Loucy (cell line): ENCODE results near the gene NTN5.

Experiments
- H2AFZ ChIP-seq: fragments of 200-600 bp; sonication (generic); 2 replicates; pipeline ENCODE4 v1.6.0; 2016; ENCODE audit warnings: antibody characterized with exemption, mild to moderate bottlenecking, low read length, moderate library complexity
- H3F3A ChIP-seq: fragments of 200-600 bp; 2 replicates; pipeline ENCODE4 v1.6.0; 2016; ENCODE audit warnings: antibody characterized with exemption, low read depth, mild to moderate bottlenecking
- H3K27me3 ChIP-seq: fragments of 200-600 bp; sonication (generic); 2 replicates; pipeline ENCODE4 v1.6.1; 2014; ENCODE audit warnings: low read length, mild to moderate bottlenecking; ENCODE audit not compliant: insufficient read depth, poor library complexity, severe bottlenecking
- H3K36me3 ChIP-seq: fragments of 200-600 bp; sonication (generic); 2 replicates; pipeline ENCODE4 v1.6.1; 2016; ENCODE audit warnings: low read length; ENCODE audit not compliant: insufficient read depth
- H3K4me1 ChIP-seq: fragments of 200-600 bp; sonication (generic); 2 replicates; pipeline ENCODE4 v1.5.1; 2014; ENCODE audit warnings: low read length, mild to moderate bottlenecking; ENCODE audit not compliant: insufficient read depth, poor library complexity, severe bottlenecking
- H3K4me2 ChIP-seq: fragments of 200-600 bp; sonication (generic); 2 replicates; pipeline ENCODE4 v1.6.0; 2014; ENCODE audit warnings: antibody characterized with exemption, low read length, low read depth, mild to moderate bottlenecking; ENCODE audit not compliant: poor library complexity, severe bottlenecking
- H3K4me3 ChIP-seq: fragments of 200-600 bp; sonication (generic); 2 replicates; pipeline ENCODE4 v1.5.1; 2014; ENCODE audit warnings: low read length, mild to moderate bottlenecking, mixed read lengths; ENCODE audit not compliant: poor library complexity, severe bottlenecking
- H3K79me2 ChIP-seq: fragments of 200-600 bp; sonication (generic); 2 replicates; pipeline ENCODE4 v1.6.1; 2014; ENCODE audit warnings: low read length; ENCODE audit not compliant: insufficient read depth
- H3K9ac ChIP-seq: fragments of 200-600 bp; sonication (generic); 2 replicates; pipeline ENCODE4 v1.6.0; 2014; ENCODE audit warnings: mild to moderate bottlenecking, low read depth, low read length, moderate library complexity; ENCODE audit not compliant: poor library complexity, severe bottlenecking
- H3K9me2 ChIP-seq: fragments of 200-600 bp; sonication (generic); replicated peaks from 2 replicates; pipeline ENCODE4 v1.6.1; 2016; ENCODE audit warnings: low read depth, low read length, mixed read lengths
- H3K9me3 ChIP-seq: fragments of 200-600 bp; sonication (generic); 2 replicates; pipeline ENCODE4 v1.6.1; 2014; ENCODE audit warnings: mild to moderate bottlenecking, antibody characterized with exemption, low read length, low read depth; ENCODE audit not compliant: insufficient read depth
- H4K20me1 ChIP-seq: fragments of 200-600 bp; sonication (generic); 2 replicates; pipeline ENCODE4 v1.6.0; 2014; ENCODE audit warnings: antibody characterized with exemption, low read length, mild to moderate bottlenecking; ENCODE audit not compliant: insufficient read depth, poor library complexity, severe bottlenecking
- EZH2phosphoT487 ChIP-seq: fragments of 200-600 bp; IDR thresholded peaks from 2 replicates; pipeline ENCODE4 v1.6.1; 2018; ENCODE audit warnings: antibody characterized with exemption, mild to moderate bottlenecking, moderate library complexity, borderline replicate concordance
- TF ChIP-seq, protein P1 (sequence below): fragments of 200-600 bp; sonication (generic); conservative IDR thresholded peaks from 2 replicates; pipeline ENCODE4 v1.5.1; 2014; ENCODE audit warnings: mild to moderate bottlenecking, antibody characterized with exemption, low read length

The NTN5 gene

DNA sequence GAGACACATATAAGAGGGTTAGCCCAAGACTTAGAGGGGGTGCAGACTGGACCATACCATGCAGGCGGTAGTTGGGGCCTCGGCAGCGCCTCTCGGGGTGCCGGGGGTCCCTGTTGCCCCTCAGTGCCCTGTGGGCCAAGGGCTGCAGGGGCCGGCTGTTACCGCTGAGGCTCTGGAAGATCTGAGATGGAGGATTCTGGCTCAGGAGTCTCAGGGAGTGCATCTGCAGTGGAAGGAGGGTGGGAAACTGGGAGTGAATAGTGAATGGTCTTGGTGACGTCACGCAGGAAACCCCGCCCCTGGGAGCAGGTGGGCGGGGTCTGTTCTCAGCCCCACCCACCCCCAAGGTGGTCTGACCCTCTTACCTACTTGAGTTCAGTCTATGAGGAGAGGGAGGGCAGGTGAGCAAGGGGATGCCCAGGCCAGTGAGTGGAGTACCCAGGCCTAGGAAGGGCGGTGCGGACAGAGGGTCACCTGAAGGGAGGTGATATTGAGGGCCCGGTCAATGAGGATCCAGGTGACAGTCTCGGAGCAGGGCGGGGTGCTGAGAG lies 33.9 kb downstream of the NTN5 start:
- Histone ChIP-seq H3K4me3 (peak overlapping the region; percentile 80), H3K4me2 (peak overlapping the region; percentile 82), H3K4me1 (peaks cover 27% of the 10 kb centered on the region)

DNA sequence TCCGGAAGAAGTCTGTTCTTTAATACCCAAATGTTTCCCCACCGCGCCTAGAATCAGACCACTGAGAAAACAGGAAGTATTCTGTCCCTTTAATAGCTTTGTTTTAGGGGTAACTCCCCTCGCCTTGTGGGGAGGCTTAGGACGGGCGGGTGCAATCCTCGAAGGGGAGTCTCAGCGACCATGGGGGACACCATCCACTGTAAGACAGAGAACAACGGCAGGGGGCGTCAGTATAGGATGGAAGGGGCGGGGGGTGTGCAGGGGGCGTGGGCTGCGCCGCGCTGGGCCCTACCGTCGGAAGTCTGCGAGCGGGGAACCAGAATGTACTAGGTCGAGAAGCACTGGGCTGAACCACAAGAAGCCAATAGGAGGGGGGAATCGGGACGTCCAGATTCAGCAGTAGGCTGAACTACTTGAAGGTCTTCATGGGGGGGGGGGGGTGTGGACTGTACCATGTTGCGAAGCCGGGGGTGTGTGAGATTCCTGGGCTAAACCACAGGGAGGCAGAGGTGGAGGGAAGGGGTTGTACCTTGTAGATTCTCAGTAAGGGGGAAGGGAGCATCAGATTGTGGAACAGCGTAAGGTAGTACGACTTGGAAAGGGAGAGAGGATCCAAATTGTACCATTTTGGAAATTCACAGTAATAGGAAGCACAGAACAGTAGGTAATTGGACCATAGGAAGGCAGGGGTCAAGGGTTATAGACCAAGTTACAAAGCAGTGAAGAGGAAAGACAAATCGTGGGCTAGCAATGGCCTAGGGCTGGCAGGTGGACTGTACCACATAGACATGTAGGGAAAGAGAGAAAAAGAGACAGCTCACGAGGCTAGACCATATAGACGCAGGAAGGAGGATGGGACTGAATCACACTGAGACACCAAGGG lies 34.6 kb downstream of the NTN5 start:
- peak overlapping the region; percentile 84 for H2AFZ ChIP-seq
- TF ChIP-seq EZH2phosphoT487: no peak
- TF ChIP-seq, protein P1, sequence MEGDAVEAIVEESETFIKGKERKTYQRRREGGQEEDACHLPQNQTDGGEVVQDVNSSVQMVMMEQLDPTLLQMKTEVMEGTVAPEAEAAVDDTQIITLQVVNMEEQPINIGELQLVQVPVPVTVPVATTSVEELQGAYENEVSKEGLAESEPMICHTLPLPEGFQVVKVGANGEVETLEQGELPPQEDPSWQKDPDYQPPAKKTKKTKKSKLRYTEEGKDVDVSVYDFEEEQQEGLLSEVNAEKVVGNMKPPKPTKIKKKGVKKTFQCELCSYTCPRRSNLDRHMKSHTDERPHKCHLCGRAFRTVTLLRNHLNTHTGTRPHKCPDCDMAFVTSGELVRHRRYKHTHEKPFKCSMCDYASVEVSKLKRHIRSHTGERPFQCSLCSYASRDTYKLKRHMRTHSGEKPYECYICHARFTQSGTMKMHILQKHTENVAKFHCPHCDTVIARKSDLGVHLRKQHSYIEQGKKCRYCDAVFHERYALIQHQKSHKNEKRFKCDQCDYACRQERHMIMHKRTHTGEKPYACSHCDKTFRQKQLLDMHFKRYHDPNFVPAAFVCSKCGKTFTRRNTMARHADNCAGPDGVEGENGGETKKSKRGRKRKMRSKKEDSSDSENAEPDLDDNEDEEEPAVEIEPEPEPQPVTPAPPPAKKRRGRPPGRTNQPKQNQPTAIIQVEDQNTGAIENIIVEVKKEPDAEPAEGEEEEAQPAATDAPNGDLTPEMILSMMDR: peak; percentile 49
- peaks cover 34% of the 10 kb centered on the region for H3K4me1 ChIP-seq
- H3K36me3 ChIP-seq: no peaks in the 10 kb centered on the region
- peaks cover 27% of the 10 kb centered on the region for H3K79me2 ChIP-seq
- peak overlapping the region; percentile 86 for H3K9ac ChIP-seq
- H3F3A ChIP-seq: peaks cover 3% of the 10 kb centered on the region
- no peaks in the 10 kb centered on the region for H3K27me3 ChIP-seq
- H3K9me3 ChIP-seq: no peaks in the 10 kb centered on the region
- H3K4me3 ChIP-seq: peak overlapping the region; percentile 80
- H3K4me2 ChIP-seq: peak overlapping the region; percentile 82
- peaks cover 4% of the 10 kb centered on the region for H4K20me1 ChIP-seq
- H3K9me2 ChIP-seq: no peaks in the 10 kb centered on the region

More for the DNA sequence above, 33.9 kb downstream of the NTN5 start:
- no peaks in the 10 kb centered on the region for H3K36me3 ChIP-seq
- no peaks in the 10 kb centered on the region for H3K9me2 ChIP-seq
- TF ChIP-seq, protein P1: no peak
- TF ChIP-seq EZH2phosphoT487: no peak
- H3K9me3 ChIP-seq: no peaks in the 10 kb centered on the region
- no peak overlapping the region for H2AFZ ChIP-seq
- H3K9ac ChIP-seq: peak overlapping the region; percentile 86
- H3K27me3 ChIP-seq: no peaks in the 10 kb centered on the region
- peaks cover 3% of the 10 kb centered on the region for H3F3A ChIP-seq
- H4K20me1 ChIP-seq: peaks cover 4% of the 10 kb centered on the region
- H3K79me2 ChIP-seq: peaks cover 20% of the 10 kb centered on the region

DNA sequence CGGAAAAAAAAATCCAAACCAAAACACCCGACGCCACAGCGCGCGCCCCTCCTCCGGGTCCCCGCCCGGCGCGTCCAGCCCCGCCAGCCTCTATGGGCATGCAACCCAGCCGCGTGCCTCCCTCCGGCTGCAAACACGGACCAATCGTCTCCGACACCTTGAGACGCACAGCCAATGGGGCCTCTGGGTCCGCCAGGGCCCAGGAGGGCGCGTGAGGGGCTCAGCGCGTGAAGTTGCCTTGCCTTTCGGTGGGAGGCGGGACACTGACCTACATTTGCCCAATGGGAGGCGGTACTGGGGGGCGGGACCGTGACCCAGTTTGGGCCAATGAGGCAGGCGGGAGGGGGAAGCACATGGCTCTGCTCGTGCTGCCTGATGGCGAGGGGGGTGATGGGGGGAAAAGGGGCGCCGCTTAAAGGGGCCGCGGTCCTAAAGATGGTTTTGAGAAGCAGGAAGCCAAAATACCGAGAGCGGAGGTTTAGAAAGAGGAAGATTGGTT lies 35.3 kb downstream of the NTN5 start:
- Histone ChIP-seq H3K9ac (peak overlapping the region; percentile 86), H3K9me2 (no peaks in the 10 kb centered on the region), H4K20me1 (peaks cover 4% of the 10 kb centered on the region), H3K4me1 (peaks cover 41% of the 10 kb centered on the region), H3K4me3 (peak overlapping the region; percentile 93), H3K4me2 (peak overlapping the region; percentile 99), H3K36me3 (no peaks in the 10 kb centered on the region), H2AFZ (peak overlapping the region; percentile 84), H3K27me3 (no peaks in the 10 kb centered on the region), H3K9me3 (no peaks in the 10 kb centered on the region), H3K79me2 (peaks cover 34% of the 10 kb centered on the region), H3F3A (peaks cover 3% of the 10 kb centered on the region)
- no peak for TF ChIP-seq EZH2phosphoT487
- TF ChIP-seq, protein P1: no peak
